GM18520 (cell line): Measurements from ENCODE around the gene PDRG1.

ENCODE experiments used
- ATAC-seq: cut with Tn5 transposase; IDR thresholded peaks from one replicate; pipeline ENCODE4 v1.9.1; 2021; ENCODE audit not compliant: unreplicated experiment

The PDRG1 gene

GRCh38 chr20:31967830-31968249 lies 16.0 kb upstream of the PDRG1 start, which contains the start of gene XKR7:
XKR7 (plus strand) TSS chr20:31968151; CDS start chr20:31968176, 25 bp downstream.
- no peak for ATAC-seq

- no peak for ATAC-seq
Observed at GRCh38 chr20:31966991-31967655, 15.3 kb upstream of the PDRG1 start.

- no peak for ATAC-seq
Observed at GRCh38 chr20:31963889-31964288, 12.0 kb upstream of the PDRG1 start.

- ATAC-seq, result no peak
Observed at GRCh38 chr20:31962761-31963160, 10.9 kb upstream of the PDRG1 start.

- no peak for ATAC-seq
Observed at GRCh38 chr20:31956556-31957526, 5.0 kb upstream of the PDRG1 start.

- no peak for ATAC-seq
Observed at GRCh38 chr20:31954500-31954899, 2.7 kb upstream of the PDRG1 start.

- ATAC-seq, result no peak
Observed at GRCh38 chr20:31953556-31954148, 1.8 kb upstream of the PDRG1 start.

- no peak for ATAC-seq
Observed at GRCh38 chr20:31951203-31951529, 680 bp downstream of the PDRG1 start.

GRCh38 chr20:31949877-31950646 lies 1.8 kb downstream of the PDRG1 start:
- no peak for ATAC-seq

- no peak for ATAC-seq
Observed at GRCh38 chr20:31948008-31948407, 3.8 kb downstream of the PDRG1 start.

- ATAC-seq, result no peak
Observed at GRCh38 chr20:31945785-31946184, 6.1 kb downstream of the PDRG1 start.

GRCh38 chr20:31945319-31945718 lies 6.5 kb downstream of the PDRG1 start:
- no peak for ATAC-seq

- no peak for ATAC-seq
Observed at GRCh38 chr20:31943052-31943471, 8.8 kb downstream of the PDRG1 start.

GRCh38 chr20:31939661-31940060 lies 12.2 kb downstream of the PDRG1 start:
- ATAC-seq, result no peak

GRCh38 chr20:31937820-31938219 lies 14.0 kb downstream of the PDRG1 start:
- no peak for ATAC-seq

- ATAC-seq, result no peak
Observed at GRCh38 chr20:31936420-31936819, 15.4 kb downstream of the PDRG1 start.

- ATAC-seq, result no peak
Observed at GRCh38 chr20:31934968-31935764, 16.7 kb downstream of the PDRG1 start.

- ATAC-seq, result no peak
Observed at GRCh38 chr20:31934491-31934890, 17.4 kb downstream of the PDRG1 start.

- ATAC-seq, result no peak
Observed at GRCh38 chr20:31933698-31934097, 18.1 kb downstream of the PDRG1 start.

GRCh38 chr20:31930779-31931178 lies 21.1 kb downstream of the PDRG1 start:
- ATAC-seq, result no peak
